WERI-Rb-1 (cell line): ENCODE results near the gene PUSL1.

Experiments
- DNase-seq: peaks from one replicate; pipeline ENCODE4 v3.0.0-alpha.2; 2020
- H3K27ac ChIP-seq: fragments of 250-450 bp; sonication (Bioruptor Pico); 2 replicates; pipeline ENCODE4 v1.5.1; 2020; ENCODE audit warnings: mild to moderate bottlenecking, moderate library complexity
- H3K27me3 ChIP-seq: fragments of 250-450 bp; sonication (Bioruptor Pico); 2 replicates; pipeline ENCODE4 v1.5.1; 2021; ENCODE audit warnings: mild to moderate bottlenecking, low read depth, moderate library complexity; ENCODE audit not compliant: insufficient read depth, severe bottlenecking
- H3K36me3 ChIP-seq: fragments of 250-450 bp; sonication (Bioruptor Pico); 2 replicates; pipeline ENCODE4 v1.5.1; 2020; ENCODE audit warnings: mild to moderate bottlenecking, moderate library complexity
- H3K4me3 ChIP-seq: 2 replicates; pipeline ENCODE4 v1.5.1; 2011; ENCODE audit warnings: low read depth, mild to moderate bottlenecking, control low read depth, low read length
- H3K9me3 ChIP-seq: fragments of 250-450 bp; sonication (Bioruptor Pico); 2 replicates; pipeline ENCODE4 v1.5.1; 2021; ENCODE audit warnings: mild to moderate bottlenecking, moderate library complexity; ENCODE audit not compliant: severe bottlenecking
- TF ChIP-seq, protein P1 (sequence below): IDR thresholded peaks from 2 replicates; pipeline ENCODE4 v1.5.1; 2011; ENCODE audit warnings: low read depth, mild to moderate bottlenecking, control low read depth, inconsistent platforms, low read length

PUSL1 gene

GRCh38 chr1:1305300-1306069 lies 2.9 kb upstream of the PUSL1 start:
- no peaks in the 10 kb centered on the region for H3K9me3 ChIP-seq
- TF ChIP-seq, protein P1, sequence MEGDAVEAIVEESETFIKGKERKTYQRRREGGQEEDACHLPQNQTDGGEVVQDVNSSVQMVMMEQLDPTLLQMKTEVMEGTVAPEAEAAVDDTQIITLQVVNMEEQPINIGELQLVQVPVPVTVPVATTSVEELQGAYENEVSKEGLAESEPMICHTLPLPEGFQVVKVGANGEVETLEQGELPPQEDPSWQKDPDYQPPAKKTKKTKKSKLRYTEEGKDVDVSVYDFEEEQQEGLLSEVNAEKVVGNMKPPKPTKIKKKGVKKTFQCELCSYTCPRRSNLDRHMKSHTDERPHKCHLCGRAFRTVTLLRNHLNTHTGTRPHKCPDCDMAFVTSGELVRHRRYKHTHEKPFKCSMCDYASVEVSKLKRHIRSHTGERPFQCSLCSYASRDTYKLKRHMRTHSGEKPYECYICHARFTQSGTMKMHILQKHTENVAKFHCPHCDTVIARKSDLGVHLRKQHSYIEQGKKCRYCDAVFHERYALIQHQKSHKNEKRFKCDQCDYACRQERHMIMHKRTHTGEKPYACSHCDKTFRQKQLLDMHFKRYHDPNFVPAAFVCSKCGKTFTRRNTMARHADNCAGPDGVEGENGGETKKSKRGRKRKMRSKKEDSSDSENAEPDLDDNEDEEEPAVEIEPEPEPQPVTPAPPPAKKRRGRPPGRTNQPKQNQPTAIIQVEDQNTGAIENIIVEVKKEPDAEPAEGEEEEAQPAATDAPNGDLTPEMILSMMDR: no peak
- peaks cover 28% of the 10 kb centered on the region for H3K36me3 ChIP-seq
- DNase-seq: peak; percentile 92
- peak overlapping the region; percentile 99 for H3K27ac ChIP-seq
- no peaks in the 10 kb centered on the region for H3K27me3 ChIP-seq
- H3K4me3 ChIP-seq: peak overlapping the region; percentile 97

GRCh38 chr1:1306070-1306660 lies 2.2 kb upstream of the PUSL1 start:
- H3K4me3 ChIP-seq: peak overlapping the region; percentile 97
- H3K9me3 ChIP-seq: no peaks in the 10 kb centered on the region
- no peaks in the 10 kb centered on the region for H3K27me3 ChIP-seq
- H3K27ac ChIP-seq: peak overlapping the region; percentile 99
- TF ChIP-seq, protein P1: peak; percentile 52
- H3K36me3 ChIP-seq: peaks cover 31% of the 10 kb centered on the region
- peak; percentile 71 for DNase-seq

GRCh38 chr1:1306661-1307260 lies 1.6 kb upstream of the PUSL1 start:
- Histone ChIP-seq H3K27me3 (no peaks in the 10 kb centered on the region), H3K4me3 (peak overlapping the region; percentile 97), H3K27ac (peak overlapping the region; percentile 99), H3K9me3 (no peaks in the 10 kb centered on the region), H3K36me3 (peaks cover 37% of the 10 kb centered on the region)
- TF ChIP-seq, protein P1: no peak
- no peak for DNase-seq

DNA sequence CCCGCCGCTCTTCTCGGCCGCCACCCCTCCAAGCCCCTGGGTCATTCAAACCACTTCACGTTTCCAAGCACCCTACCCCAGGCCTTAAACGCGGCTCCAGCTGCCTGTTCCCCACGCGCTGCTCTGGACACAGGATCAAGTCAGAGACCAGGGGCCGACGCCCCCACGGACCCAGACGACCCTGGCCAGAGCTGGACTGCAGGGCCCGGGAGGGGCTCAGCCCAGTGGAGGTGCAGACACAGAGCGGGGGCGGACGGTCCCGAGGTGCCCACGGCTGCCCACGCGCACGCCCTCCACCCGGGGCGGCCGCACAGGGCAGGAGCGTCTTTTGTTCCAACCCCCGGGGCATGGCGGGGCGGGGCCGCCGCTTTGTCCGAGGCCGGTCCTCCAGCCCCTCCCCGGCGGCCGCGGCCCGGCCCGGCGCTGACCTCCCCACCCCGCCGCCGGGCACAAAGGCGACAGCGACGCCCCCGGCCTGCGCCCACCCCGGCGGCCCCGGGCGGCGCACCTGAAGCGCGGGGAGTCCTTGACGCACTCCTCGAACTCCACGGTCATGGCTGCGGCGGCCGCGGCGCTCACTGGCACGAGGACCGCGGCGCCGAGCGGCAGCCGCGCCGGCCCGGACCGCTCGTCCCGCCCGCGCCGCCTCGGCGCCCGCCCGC lies 1.0 kb upstream of the PUSL1 start:
- H3K27ac ChIP-seq: peak overlapping the region; percentile 99
- no peak for DNase-seq
- H3K4me3 ChIP-seq: peak overlapping the region; percentile 97
- no peaks in the 10 kb centered on the region for H3K9me3 ChIP-seq
- TF ChIP-seq, protein P1: no peak
- no peaks in the 10 kb centered on the region for H3K27me3 ChIP-seq
- peaks cover 43% of the 10 kb centered on the region for H3K36me3 ChIP-seq

- H3K4me3 ChIP-seq: peak overlapping the region; percentile 83
- DNase-seq: no peak
- H3K9me3 ChIP-seq: no peaks in the 10 kb centered on the region
- TF ChIP-seq, protein P1: no peak
- H3K36me3 ChIP-seq: peaks cover 57% of the 10 kb centered on the region
- H3K27ac ChIP-seq: peak overlapping the region; percentile 99
- H3K27me3 ChIP-seq: no peaks in the 10 kb centered on the region
Observed at GRCh38 chr1:1308756-1309250, 406 bp downstream of the PUSL1 start.
